CD14-positive monocyte (primary cell): Measurements from ENCODE around the gene OR5M10. TPM values are rescaled to one million over a fixed set of nuclear protein-coding genes. Genes with fewer than 3 reads are reported as not detected.
"Not testable (repeated sequence)": the region's sequence is repeated elsewhere in the genome, so short reads cannot be mapped to it uniquely, and the experiment has no call there.

ENCODE experiments used
- DNase-seq, 3 donors: peaks; one replicate each; pipeline ENCODE4 v3.0.0-alpha.2; 2011 to 2022
- H2AFZ ChIP-seq: 2 replicates; pipeline ENCODE4 v1.6.0; 2012; ENCODE audit warnings: mild to moderate bottlenecking, low read depth, low read length, inconsistent platforms; ENCODE audit not compliant: insufficient read depth, poor library complexity, severe bottlenecking
- H3K27ac ChIP-seq, 2 donors: 1 replicate in 1 of 2; 2 replicates in 1 of 2; pipeline ENCODE4 v1.5.1; 2012 to 2013; ENCODE audit warnings: low read length in 2 of 2, control low read depth in 1 of 2, inconsistent platforms in 1 of 2, low read depth in 1 of 2, mild to moderate bottlenecking in 1 of 2
- H3K27me3 ChIP-seq, 2 donors: one replicate each; pipeline versions ENCODE4 v1.6.0 to v1.6.1; 2011 to 2013; ENCODE audit warnings: low read length in 2 of 2; ENCODE audit not compliant: control insufficient read depth in 2 of 2, insufficient read depth in 2 of 2
- H3K36me3 ChIP-seq, 2 donors: replicated peaks in 1 of 2; 1 replicate in 1 of 2; 2 replicates in 1 of 2; pipeline versions ENCODE4 v1.5.1 to v1.6.1; 2012 to 2013; ENCODE audit warnings: low read length in 2 of 2, control low read depth in 1 of 2, inconsistent platforms in 1 of 2, mild to moderate bottlenecking in 1 of 2; ENCODE audit not compliant: insufficient read depth in 2 of 2, control insufficient read depth in 1 of 2
- H3K4me1 ChIP-seq, 2 donors: 1 replicate in 1 of 2; 2 replicates in 1 of 2; pipeline versions ENCODE4 v1.5.1 to v1.6.1; 2012 to 2013; ENCODE audit warnings: low read length in 2 of 2, control low read depth in 1 of 2, inconsistent platforms in 1 of 2, mild to moderate bottlenecking in 1 of 2, moderate library complexity in 1 of 2; ENCODE audit not compliant: insufficient read depth in 2 of 2, control insufficient read depth in 1 of 2
- H3K4me2 ChIP-seq: replicated peaks from 2 replicates; pipeline ENCODE3; 2012; ENCODE audit warnings: low read length, moderate library complexity, mild to moderate bottlenecking; ENCODE audit not compliant: poor library complexity, severe bottlenecking; ENCODE audit errors: extremely low read depth
- H3K4me3 ChIP-seq, 3 experiments: fragments of 200-600 bp in 1 of 3; sonication (generic) in 1 of 3; replicated peaks in 1 of 3; 1 replicate in 2 of 3; 2 replicates in 1 of 3; pipeline ENCODE4 v1.5.1; 2011 to 2013; ENCODE audit warnings: low read length in 3 of 3, mild to moderate bottlenecking in 3 of 3, control low read depth in 2 of 3, low read depth in 2 of 3, inconsistent platforms in 1 of 3, moderate library complexity in 1 of 3
- H3K79me2 ChIP-seq: 2 replicates; pipeline ENCODE4 v1.6.0; 2012; ENCODE audit warnings: mild to moderate bottlenecking, control low read depth, inconsistent platforms, low read length, moderate library complexity; ENCODE audit not compliant: insufficient read depth
- H3K9ac ChIP-seq: 2 replicates; pipeline ENCODE4 v1.6.0; 2017; ENCODE audit warnings: low read length, mild to moderate bottlenecking; ENCODE audit not compliant: insufficient read depth, poor library complexity, severe bottlenecking
- H3K9me3 ChIP-seq, 2 donors: replicated peaks in 1 of 2; 1 replicate in 1 of 2; 2 replicates in 1 of 2; pipeline versions ENCODE4 v1.5.1 to v1.6.1; 2012 to 2013; ENCODE audit warnings: low read length in 2 of 2, control low read depth in 1 of 2; ENCODE audit not compliant: control insufficient read depth in 1 of 2, insufficient read depth in 1 of 2
- H4K20me1 ChIP-seq: 2 replicates; pipeline ENCODE4 v1.6.0; 2012; ENCODE audit warnings: mild to moderate bottlenecking, low read length, control low read depth, moderate library complexity; ENCODE audit not compliant: insufficient read depth
- H3K27ac Mint-ChIP-seq, 7 donors: one replicate each; pipeline ENCODE4 v1.8.0; 2020; ENCODE audit warnings: mild to moderate bottlenecking in 7 of 7, mixed read lengths in 7 of 7, moderate library complexity in 6 of 7, inconsistent platforms in 2 of 7
- H3K27me3 Mint-ChIP-seq, 3 donors: one replicate each; pipeline ENCODE4 v1.8.0; 2021 to 2022; ENCODE audit warnings: low read depth in 3 of 3, mild to moderate bottlenecking in 3 of 3, mixed read lengths in 3 of 3, moderate library complexity in 3 of 3, inconsistent platforms in 1 of 3
- H3K36me3 Mint-ChIP-seq, 2 donors: one replicate each; pipeline ENCODE4 v1.8.0; 2020; ENCODE audit warnings: mixed read lengths in 2 of 2, inconsistent platforms in 1 of 2, mild to moderate bottlenecking in 1 of 2
- H3K4me1 Mint-ChIP-seq: one replicate; pipeline ENCODE4 v1.8.0; 2020; ENCODE audit warnings: mild to moderate bottlenecking, mixed read lengths
- H3K4me3 Mint-ChIP-seq, 2 donors: one replicate each; pipeline ENCODE4 v1.8.0; 2020; ENCODE audit warnings: mild to moderate bottlenecking in 2 of 2, mixed read lengths in 2 of 2, moderate library complexity in 1 of 2
- H3K9me3 Mint-ChIP-seq, 7 donors: one replicate each; pipeline ENCODE4 v1.8.0; 2020 to 2022; ENCODE audit warnings: mixed read lengths in 7 of 7, mild to moderate bottlenecking in 6 of 7, moderate library complexity in 6 of 7, inconsistent platforms in 2 of 7
- CTCF ChIP-seq: fragments of 200-600 bp; IDR thresholded peaks from one replicate; pipeline ENCODE4 v1.8.0; 2022; ENCODE audit warnings: antibody characterized with exemption, mild to moderate bottlenecking
- WGBS: methylation state at CpG from one replicate; pipeline ENCODE4 v1.1.5; 2013; ENCODE audit warnings: missing lambda C conversion rate; ENCODE audit not compliant: insufficient coverage; 5-methylcytosine and 5-hydroxymethylcytosine counted together
- intact Hi-C, 2 donors: fragments of 100-400 bp; cut with micrococcal nuclease; formaldehyde crosslinking; loops; one replicate each; pipeline versions ENCODE4 v1.15.0 to v1.15.1; 2023
- polyA plus RNA-seq, 3 donors: library from polyadenylated mRNA; depleted of rRNA in 1 of 3; unstranded in 2 of 3; stranded (reverse) in 1 of 3; fragments of 300-500 nt in 2 of 3; fragments of >200 nt in 1 of 3; fragmentation: Illumina TruSeq in 2 of 3; gene quantifications; 1 replicate in 2 of 3; 2 replicates in 1 of 3; pipeline ENCODE4 v1.2.3, GENCODE V29; 2012 to 2021

OR5M10 gene
- polyA plus RNA-seq, 3 donors, result not detected

- no peak for TF ChIP-seq CTCF
- no peak overlapping the region for H3K4me3 ChIP-seq
- Mint-ChIP-seq H3K27ac (no peak overlapping the region), H3K27me3 (peaks cover 0 to 2% (median 0%) of the 10 kb centered on the region in 3 donors), H3K9me3 (peaks cover 5 to 27% (median 15%) of the 10 kb centered on the region in 7 donors), H3K36me3 (no peaks in the 10 kb centered on the region), H3K4me1 (no peaks in the 10 kb centered on the region), H3K4me3 (no peak overlapping the region)
- no peak for DNase-seq
- no peaks in the 10 kb centered on the region for H3K4me1 ChIP-seq
- intact Hi-C loops, result no loop called here
- WGBS, result 83% methylated on average over 1 of the region's 6 CpGs
- no peak overlapping the region for H3K4me2 ChIP-seq
- H3K9me3 ChIP-seq, result peaks cover 12 to 38% of the 10 kb centered on the region in 2 donors
- H3K79me2 ChIP-seq, result no peaks in the 10 kb centered on the region
- H3K27ac ChIP-seq, result no peak overlapping the region
- H3K27me3 ChIP-seq, result no peaks in the 10 kb centered on the region
- no peaks in the 10 kb centered on the region for H4K20me1 ChIP-seq
- H3K9ac ChIP-seq, result no peak overlapping the region
- H3K36me3 ChIP-seq, result no peaks in the 10 kb centered on the region
- H2AFZ ChIP-seq, result no peak overlapping the region
These were observed 18.9 kb downstream of the OR5M10 start for GRCh38 chr11:56558574-56558973.

GRCh38 chr11:56554691-56555090, 22.8 kb downstream of the OR5M10 start:
- H3K27ac ChIP-seq, H3K79me2 ChIP-seq, H4K20me1 ChIP-seq, H3K36me3 ChIP-seq, H3K4me3 ChIP-seq, H3K27me3 Mint-ChIP-seq, intact Hi-C loops, H3K36me3 Mint-ChIP-seq, H3K4me2 ChIP-seq, H3K9ac ChIP-seq, DNase-seq, H3K4me1 ChIP-seq, H3K4me3 Mint-ChIP-seq, H3K27ac Mint-ChIP-seq, H2AFZ ChIP-seq, H3K27me3 ChIP-seq, H3K4me1 Mint-ChIP-seq: not testable (repeated sequence)
- WGBS, result 97% methylated on average over 6 of the region's 13 CpGs
- H3K9me3 ChIP-seq, result peaks cover 3 to 14% of the 10 kb centered on the region in 2 donors
- peaks cover 9 to 22% (median 12%) of the 10 kb centered on the region in 7 donors for H3K9me3 Mint-ChIP-seq
